Muscle of arm (tissue), 14 donors: ENCODE data around the gene PALS1. TPM values are rescaled to one million over a fixed set of nuclear protein-coding genes. Genes with fewer than 3 reads are reported as not detected.
A peak's percentile ranks its signal among the peaks of the same experiment; 100 is the strongest.

Experiments
- DNase-seq: peaks from one replicate; pipeline ENCODE4 v3.0.0-alpha.2; 2013
- long read RNA-seq, 11 donors: transcript quantifications; one replicate each; lab custom pipeline, GENCODE V29; 2026
- polyA plus RNA-seq, 12 donors: library from polyadenylated mRNA; unstranded; fragments of 120-200 nt; gene quantifications; one replicate each; pipeline ENCODE4 v1.2.1, GENCODE V29; 2013; ENCODE audit not compliant: insufficient read length in 12 of 12

The PALS1 gene
- polyA plus RNA-seq, result 10 to 100 TPM in 11 of 12 donors, not detected in 1; 13.0 to 17.8 (median 15.1) TPM
- long read RNA-seq, donor 1, partial matches to known transcripts, result 10 of 14 reads
- long read RNA-seq, donor 1, other reads (novel, unspliced or antisense), result 0 of 14 reads
- long read RNA-seq, donor 2, full-length matches to known transcripts, result 3 of 70 reads
- long read RNA-seq, donor 2, partial matches to known transcripts, result 67 of 70 reads
- long read RNA-seq, donor 2, other reads (novel, unspliced or antisense), result 0 of 70 reads
- long read RNA-seq, donor 3, full-length matches to known transcripts, result 2 of 2 reads
- long read RNA-seq, donor 3, partial matches to known transcripts, result 0 of 2 reads
- long read RNA-seq, donor 3, other reads (novel, unspliced or antisense), result 0 of 2 reads
- long read RNA-seq, donor 4, result 0 reads
- long read RNA-seq, donor 5, full-length matches to known transcripts, result 2 of 2 reads
- long read RNA-seq, donor 5, partial matches to known transcripts, result 0 of 2 reads
- long read RNA-seq, donor 5, other reads (novel, unspliced or antisense), result 0 of 2 reads
- long read RNA-seq, donor 6, full-length matches to known transcripts, result 1 of 1 reads
- long read RNA-seq, donor 6, partial matches to known transcripts, result 0 of 1 reads
- long read RNA-seq, donor 6, other reads (novel, unspliced or antisense), result 0 of 1 reads
- long read RNA-seq, donor 7, full-length matches to known transcripts, result 1 of 1 reads
- long read RNA-seq, donor 7, partial matches to known transcripts, result 0 of 1 reads
- long read RNA-seq, donor 7, other reads (novel, unspliced or antisense), result 0 of 1 reads
- long read RNA-seq, donor 8, full-length matches to known transcripts, result 4 of 47 reads
- long read RNA-seq, donor 8, partial matches to known transcripts, result 43 of 47 reads
- long read RNA-seq, donor 8, other reads (novel, unspliced or antisense), result 0 of 47 reads
- long read RNA-seq, donor 9, partial matches to known transcripts, result 0 of 1 reads
- long read RNA-seq, donor 9, other reads (novel, unspliced or antisense), result 0 of 1 reads
- long read RNA-seq, donor 10, full-length matches to known transcripts, result 1 of 35 reads
- long read RNA-seq, donor 10, partial matches to known transcripts, result 34 of 35 reads
- long read RNA-seq, donor 10, other reads (novel, unspliced or antisense), result 0 of 35 reads
- long read RNA-seq, donor 11, full-length matches to known transcripts, result 2 of 2 reads
- long read RNA-seq, donor 11, partial matches to known transcripts, result 0 of 2 reads
- long read RNA-seq, donor 11, other reads (novel, unspliced or antisense), result 0 of 2 reads

DNA sequence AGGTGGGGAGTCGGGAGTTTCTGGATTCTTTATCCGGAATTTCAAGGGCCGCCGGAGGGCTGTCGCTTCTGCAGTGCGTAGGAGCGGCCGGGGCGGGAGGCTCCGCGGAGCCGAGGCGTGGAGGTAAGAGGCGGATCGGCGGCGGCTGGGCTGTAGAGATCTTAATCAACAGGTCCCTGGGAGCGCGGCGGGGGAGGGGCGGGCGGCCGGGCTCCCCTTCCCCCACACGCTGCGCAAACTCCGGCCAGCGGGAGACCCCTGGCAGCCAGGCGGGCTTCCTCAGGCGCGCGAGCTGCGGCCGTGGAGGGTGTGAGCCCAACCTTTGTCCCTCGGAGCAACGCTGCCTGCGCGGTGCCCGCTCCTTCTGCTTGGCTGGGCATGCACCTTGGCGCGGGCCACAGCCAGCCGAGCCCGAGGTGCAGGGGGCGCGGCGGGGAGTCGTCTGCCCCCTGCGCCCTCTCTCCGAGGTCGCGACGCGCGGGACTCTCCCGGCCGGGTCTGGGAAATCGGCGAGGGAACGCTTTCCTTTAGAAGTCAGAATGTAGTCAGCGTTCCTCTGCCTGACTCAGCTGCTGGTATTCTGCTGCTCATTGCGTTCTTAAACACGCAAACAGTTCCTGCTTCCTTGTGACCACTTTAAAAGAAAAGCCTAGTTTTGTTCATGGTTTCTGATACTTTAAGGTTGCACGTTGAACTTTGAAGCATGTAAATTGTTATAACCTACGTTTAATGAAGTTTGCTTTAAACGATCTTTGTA, at the start of gene PALS1:
PALS1 (plus strand) TSS at position 25 of the 757 bp plus-strand sequence. CDS start 37,736 bp downstream, outside the sequence.
- DNase-seq, result peak; percentile 63

DNA sequence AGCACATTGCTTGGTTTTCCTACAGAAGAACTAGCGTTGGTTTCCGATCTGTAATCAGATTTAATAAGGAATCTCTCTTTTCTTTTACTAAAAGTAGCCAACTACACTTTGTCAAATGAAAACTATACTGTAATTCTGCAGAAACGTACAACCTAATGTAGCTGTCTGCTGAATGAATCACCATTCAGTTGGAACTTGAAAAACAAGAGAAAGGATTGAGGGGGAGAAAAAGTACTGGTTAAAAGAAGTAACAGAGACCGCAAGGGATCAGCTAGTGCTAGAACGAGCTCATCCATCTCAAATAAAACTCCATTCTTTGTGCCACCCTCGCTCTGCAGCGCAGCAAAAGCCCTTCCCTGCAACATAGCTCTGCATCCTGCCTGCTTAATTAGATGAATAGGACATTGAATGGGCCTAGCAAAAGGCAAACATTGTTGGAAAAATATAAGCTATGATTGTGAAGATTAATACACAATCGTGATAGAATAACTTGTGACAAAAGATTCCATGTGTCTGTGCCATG, 49.4 kb upstream of the PALS1 start:
- DNase-seq, result no peak

GRCh38 chr14:67192366-67192765, 48.9 kb upstream of the PALS1 start:
- DNase-seq, result no peak

GRCh38 chr14:67195279-67195678, 46.0 kb upstream of the PALS1 start:
- no peak for DNase-seq

- no peak for DNase-seq
Measured at GRCh38 chr14:67199016-67199415, 42.2 kb upstream of the PALS1 start.

- no peak for DNase-seq
Measured at GRCh38 chr14:67207810-67208209, 33.4 kb upstream of the PALS1 start.

DNA sequence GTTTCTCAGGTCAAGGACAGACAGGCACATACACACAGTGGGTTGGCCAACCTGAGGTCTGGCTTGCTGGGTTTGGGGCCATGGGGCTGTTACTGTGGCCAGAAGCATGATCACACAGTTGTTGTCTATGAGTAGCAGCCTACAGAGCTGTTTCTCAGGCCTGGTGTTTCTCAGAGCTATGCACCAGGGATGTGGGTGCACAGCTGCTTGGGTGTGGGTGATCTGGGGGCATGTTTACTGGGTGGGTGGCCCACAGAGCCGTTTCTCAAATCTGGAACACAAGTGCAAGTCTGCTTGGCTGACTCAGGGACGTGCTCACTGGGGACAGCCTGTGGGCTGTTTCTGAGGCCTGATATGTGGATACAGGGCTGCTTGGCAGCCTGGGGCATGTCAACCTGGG, 23.1 kb upstream of the PALS1 start:
- DNase-seq, result no peak

DNA sequence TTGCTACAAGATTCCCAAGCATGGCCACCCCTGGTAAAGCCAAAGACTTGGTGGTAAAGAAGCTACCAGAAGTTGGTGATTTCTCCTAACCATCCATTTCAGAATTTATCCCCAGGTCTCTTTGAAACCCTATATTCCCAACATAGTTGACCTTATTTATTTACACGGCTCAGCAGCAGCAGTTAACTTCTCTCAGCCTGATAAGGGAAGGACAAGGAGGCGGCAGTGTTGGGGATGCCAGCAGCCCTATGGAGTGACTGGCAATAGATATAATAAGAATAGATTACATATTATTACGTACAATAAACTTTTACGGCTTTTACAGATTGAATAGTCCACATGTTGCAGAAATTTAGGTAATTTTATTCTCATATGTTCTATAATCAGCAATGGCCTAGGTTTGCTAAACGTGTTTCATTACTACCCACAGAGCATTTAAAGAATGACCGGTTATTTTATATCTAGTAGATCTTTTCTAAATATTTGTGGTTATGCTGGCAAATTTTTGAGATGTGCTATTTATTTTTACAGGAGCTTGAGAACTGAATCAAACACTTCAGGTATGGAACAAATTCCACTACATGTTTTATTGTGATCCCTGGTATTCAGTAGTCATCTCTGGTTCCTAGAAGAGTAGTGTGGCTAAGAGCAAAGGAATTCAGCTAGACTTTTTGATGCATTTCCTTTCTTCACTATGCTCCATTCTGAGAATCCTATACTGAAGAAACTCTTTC, 19.8 kb upstream of the PALS1 start:
- DNase-seq, result no peak

GRCh38 chr14:67221982-67222328, 19.3 kb upstream of the PALS1 start:
- no peak for DNase-seq

- no peak for DNase-seq
Measured at GRCh38 chr14:67225523-67225922, 15.7 kb upstream of the PALS1 start.

GRCh38 chr14:67228325-67228984, 12.8 kb upstream of the PALS1 start:
- DNase-seq, result no peak

GRCh38 chr14:67232066-67232465, 9.2 kb upstream of the PALS1 start:
- no peak for DNase-seq

DNA sequence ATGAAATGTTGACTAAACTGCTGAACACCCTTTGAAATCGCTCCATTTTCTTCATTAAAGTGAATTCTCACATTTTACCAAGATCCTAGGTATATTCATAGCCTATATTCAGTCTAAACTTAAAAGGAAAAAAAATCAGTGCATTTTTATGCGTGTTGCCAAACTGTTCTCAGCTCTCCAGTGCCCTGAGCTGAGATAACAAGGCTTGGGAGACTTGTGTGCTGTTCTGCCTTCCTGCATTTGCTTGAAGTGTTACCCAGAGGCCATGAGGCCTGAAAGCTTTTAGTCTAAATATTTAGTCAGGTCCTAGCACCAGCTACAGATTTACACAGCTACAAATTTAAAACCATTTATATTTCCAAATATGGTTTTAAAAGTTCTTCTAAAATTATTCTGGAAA, 8.6 kb upstream of the PALS1 start:
- DNase-seq, result no peak

- no peak for DNase-seq
Measured at GRCh38 chr14:67237591-67237990, 3.6 kb upstream of the PALS1 start.

- DNase-seq, result no peak
Measured at GRCh38 chr14:67239582-67239981, 1.7 kb upstream of the PALS1 start.

- no peak for DNase-seq
Measured at GRCh38 chr14:67240168-67240932, 885 bp upstream of the PALS1 start.

DNA sequence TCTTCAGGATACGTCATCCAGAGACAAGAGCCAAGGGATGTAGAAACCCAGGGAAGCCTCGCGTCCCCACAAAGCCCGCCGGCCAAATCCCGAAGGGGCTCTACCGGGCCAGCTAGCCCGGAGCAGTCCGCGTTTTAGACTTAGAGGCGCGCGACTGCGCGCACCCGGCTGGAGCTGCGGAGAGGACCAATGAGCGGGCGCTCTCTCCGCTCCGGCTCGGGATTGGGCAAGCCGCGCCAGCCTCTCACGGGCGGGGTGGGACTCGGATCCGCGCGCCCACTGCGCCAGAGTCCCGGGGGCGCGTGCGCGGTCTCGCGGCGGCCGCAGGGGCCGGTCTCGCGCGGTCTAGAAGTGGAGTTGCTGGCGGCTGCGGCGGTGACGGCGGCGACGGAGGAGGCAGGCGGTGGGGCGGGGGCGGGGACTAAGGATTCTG, 241 bp upstream of the PALS1 start:
- DNase-seq, result peak; percentile 96

DNA sequence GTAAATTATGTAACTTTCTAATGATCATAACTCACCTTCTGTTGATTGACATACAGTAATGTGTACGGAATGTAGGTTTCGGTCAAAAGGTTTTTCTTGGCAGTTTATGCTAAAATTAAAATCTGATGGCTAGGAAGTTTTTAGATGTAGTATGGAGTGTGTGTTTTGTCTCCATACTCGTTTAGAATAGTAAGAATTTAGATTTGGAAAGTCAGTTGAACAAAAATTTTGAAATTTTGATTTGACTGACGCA, 859 bp downstream of the PALS1 start:
- DNase-seq, result no peak

- DNase-seq, result no peak
Measured at GRCh38 chr14:67245104-67245503, 3.9 kb downstream of the PALS1 start.
